NCI-H146 treated with DMSO at 0.1 percent for 48 hours (cell line): Measurements from ENCODE around the gene STMP1.
"Not testable (repeated sequence)": the region's sequence is repeated elsewhere in the genome, so short reads cannot be mapped to it uniquely, and the experiment has no call there.

Source experiments
- DNase-seq: peaks from one replicate; lab custom pipeline; 2025; ENCODE audit not compliant: unreplicated experiment; lab: John Stamatoyannopoulos, UW

Gene STMP1

DNA sequence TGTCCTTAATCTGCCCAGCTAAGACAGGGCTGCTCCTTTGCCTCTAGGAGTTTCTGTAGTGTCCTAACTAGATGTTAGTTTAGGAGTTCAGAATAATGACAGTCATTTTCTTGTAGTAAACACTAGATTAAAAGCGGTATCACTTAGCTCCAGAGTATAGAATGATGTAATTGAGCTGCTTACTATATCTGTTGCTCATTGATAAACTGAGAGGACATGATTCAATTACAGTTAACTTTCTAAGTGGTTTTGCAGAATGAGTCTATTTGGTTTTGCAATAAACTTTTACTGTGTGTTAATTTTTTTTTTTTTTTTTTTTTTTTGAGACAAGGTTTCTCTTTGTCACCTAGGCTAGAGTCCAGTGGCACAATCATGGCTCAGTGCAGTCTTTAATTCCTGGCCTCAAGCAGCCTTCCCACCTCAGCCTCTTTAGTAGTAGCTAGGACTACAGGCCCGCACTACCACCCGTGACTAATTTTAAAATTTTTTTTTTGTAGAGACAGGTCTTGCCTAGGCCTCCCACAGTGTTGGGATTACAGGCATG, 1.8 kb downstream of the STMP1 start:
- no peak for DNase-seq

DNA sequence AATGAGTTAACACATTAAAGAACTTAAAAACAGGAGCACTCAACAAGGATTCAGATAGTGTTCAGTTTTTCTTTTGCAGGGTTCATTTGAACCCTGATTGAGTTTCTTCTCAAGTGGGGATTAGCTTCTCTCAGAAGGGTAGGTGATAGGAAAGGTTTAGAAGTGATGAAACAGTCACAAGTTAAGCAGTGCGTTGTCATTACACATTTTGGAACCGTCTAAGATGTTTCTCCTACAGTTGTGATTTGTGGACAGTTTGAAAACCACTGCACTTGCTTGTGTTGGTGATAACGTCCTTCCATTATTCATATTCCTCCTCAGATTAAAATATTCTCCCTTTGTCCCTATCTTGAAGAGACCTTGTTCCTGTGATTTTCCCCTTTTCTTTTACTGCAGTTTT, 2.7 kb downstream of the STMP1 start:
- DNase-seq, result no peak

DNA sequence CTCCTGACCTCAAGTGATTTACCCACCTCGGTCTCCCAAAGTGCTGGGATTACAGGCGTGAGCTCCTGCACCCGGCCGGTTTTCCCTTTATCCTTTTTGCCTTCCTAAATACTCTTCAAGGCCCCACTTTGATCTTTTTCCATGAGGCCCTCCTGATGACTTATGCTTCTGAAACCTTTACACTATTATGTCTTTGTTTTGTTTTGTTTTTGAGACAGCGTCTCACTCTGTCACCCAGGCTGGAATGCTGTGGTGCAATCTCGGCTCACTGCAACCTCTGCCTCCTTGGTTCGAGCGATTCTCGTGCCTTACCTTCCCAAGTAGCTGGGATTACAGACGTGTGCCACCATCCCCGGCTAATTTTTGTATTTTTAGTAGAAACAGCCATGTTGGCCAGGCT, 3.8 kb downstream of the STMP1 start:
- DNase-seq, result no peak

DNA sequence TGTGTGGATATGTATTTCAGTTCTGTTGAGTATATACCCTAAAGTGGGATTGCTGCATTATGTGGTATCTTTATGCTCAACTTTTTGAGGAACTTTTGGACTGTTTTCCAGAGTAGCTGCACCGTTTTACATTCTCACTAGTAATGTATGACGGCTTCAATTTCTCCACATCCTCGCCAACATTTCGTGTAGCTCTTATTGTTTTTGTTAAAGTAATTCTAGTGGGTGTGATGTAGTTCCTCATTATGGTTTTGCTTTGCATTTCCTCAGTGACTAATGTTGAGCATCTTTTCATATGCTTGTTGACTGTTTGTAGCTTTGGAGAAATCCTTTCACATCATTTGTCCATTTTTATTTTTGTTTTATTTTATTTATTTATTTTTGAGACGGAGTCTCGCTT, 4.5 kb downstream of the STMP1 start:
- no peak for DNase-seq

DNA sequence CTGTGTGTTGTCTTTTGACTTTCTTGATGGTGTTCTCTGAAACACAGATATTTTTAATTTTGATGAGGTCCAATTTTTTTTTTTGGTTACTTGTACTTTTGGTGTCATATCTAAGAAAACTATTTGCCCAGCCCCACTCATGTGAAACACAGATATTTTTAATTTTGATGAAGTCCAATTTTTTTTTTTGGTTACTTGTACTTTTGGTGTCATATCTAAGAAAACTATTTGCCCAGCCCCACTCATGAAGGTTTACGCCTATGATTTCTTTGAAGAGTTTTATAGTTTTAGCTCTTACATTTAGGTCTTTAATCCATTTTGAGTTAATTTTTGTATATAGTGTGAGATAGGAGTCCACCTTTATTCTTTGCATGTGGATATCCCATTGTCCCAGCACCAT, 5.3 kb downstream of the STMP1 start:
- DNase-seq, result not testable (repeated sequence)

DNA sequence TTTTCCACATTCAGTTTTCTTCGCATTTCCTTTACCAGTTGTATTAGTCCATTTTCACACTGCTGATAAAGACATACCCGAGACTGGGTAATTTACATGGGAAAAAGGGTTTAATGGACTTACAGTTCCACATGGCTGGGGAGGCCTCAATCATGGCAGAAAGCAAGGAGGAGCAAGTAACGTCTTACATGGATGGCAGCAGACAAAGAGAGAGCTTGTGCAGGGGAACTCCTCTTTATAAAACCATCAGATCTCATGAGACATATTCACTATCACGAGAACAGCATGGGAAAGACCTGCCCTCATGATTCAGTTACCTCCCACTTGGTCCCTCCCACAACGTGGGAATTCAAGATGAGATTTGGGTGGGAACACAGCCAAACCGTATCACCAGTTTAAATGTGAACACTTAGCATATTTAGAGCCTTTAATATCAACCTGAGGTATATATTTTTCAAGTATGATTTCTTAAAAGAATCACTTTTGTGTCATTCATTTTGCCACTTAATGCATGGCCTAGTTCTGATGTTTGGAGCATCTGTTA, 6.6 kb downstream of the STMP1 start:
- DNase-seq, result not testable (repeated sequence)

DNA sequence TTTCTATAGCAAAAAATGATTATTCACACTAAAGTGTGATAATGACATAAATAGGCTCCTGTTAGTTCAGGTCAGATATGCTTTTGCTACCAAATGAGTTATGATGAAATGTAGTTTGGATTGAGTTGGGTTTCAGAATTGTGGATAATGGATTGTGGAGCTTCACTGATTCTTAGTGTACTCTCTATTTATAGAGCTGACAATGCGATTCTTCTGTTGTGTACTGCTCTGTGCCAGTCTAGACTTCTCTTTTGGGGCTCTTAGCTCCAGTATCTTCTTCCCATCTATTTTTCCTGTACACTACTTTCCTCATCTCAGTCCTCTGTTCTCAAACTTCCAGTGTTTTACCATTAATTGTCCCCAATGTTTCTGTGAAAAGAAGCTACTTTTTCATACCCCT, 7.5 kb downstream of the STMP1 start:
- no peak for DNase-seq

DNA sequence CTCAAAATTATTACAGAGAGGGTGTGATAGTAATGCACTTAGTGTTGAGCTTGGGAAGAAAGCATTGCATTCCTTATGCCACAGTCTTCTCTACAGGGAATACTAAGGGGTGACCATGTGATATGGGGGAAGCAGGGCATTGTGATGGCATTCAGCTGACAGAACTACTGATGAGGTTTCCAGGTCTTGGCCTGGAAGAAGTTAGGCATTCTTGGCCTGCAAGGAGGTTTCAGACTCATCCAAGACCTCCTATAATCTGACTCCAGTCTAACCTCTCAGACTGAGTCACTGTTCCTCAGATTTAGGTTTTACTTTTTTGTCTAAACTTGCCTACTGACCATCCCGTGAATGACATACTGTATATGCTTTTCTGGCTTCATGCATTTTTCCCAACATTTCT, 7.9 kb downstream of the STMP1 start:
- no peak for DNase-seq

DNA sequence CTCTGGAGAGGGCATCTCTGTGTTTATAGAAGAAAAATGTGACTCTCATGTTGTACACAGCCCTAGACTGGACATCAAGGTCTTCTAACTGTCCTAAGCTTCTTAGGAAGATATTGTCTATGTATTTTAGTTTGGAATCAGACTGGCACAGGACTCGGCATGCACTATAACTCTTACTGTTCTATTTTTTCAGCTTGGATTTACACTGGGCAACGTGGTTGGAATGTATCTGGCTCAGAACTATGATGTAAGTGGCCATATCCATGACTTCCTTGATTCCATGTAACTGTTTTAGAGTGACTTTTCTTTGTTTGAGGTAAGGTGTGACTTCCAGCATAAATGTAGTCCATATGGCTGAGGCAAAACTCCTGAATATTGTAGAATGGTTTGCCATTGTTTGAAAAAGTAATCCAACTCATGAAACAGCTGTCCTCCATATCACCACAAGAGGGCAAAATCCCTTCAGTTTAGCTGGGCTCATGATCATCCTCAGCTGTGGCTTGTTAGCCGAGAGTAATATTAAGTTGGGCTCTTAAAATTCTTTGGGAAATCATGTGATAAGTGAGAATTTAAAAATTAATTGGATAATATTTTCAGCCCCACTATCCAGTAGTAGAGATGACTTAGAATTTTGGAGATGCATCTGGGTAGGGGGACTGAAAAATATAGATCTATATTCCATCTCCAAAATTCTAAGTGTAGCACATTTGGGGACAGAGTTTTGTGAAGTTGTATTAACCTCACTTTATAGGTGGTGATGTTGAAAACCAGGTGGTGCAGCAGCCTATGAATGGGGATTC, 10.4 kb downstream of the STMP1 start:
- DNase-seq, result peak; percentile 34

DNA sequence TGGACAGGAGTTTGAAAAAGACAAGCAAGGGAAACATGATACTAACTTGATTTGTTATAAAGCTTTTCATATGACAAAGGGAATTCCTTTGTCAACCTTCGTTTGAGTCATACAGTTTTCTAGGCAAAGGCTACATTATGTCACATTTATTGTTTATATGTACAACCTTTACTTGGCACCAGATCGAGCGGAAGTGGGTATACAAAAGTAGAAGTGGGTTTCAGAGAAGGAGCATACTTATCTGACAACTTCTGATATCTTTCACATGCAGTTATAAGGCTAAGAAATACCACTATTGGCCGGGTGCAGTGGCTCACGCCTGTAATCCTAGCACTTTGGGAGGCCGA, 11.0 kb downstream of the STMP1 start:
- DNase-seq, result no peak

DNA sequence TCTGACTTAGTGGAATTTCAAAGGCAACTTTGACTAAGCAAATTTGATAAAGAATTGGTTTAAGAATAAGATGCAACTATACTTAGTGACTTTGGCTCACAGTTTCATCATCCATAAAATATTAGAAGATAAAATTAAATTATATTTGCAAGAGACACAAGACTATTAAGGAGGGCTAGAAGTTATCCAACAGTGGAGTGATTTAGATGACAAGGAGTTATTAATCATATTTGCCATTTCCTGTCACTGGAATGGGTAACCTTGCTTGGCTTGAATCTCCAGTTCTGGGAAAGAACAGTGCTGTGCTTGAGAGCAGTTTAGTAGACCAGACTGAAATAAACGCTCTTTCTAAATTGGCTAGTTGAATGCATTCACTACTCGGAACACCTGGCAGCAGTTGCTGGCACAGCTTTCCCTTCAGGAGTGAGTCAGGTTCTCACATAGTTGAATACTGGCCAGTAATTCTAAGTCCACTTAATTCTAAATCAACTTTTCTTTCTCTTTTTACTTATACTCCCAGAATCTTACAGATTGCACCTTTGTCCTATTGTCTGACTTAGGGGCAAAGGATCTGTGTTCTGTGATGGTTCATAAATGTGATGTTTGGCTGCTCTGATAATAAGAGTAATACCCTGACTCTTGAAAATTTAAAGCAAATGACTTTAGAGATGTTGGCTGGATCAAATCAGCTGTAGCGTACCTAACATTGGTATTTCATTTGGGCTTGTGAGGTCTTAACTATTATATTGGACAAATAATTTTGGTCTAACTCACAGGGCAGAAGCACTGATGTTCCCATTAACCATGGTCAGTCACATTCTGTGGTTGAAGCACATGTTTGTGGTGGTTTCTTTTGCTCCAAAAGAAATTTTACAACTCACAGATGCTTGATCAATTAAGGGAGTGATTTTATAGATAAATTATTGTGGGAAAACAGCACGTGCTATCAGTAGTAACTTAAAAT, 16.6 kb downstream of the STMP1 start:
- DNase-seq, result no peak

DNA sequence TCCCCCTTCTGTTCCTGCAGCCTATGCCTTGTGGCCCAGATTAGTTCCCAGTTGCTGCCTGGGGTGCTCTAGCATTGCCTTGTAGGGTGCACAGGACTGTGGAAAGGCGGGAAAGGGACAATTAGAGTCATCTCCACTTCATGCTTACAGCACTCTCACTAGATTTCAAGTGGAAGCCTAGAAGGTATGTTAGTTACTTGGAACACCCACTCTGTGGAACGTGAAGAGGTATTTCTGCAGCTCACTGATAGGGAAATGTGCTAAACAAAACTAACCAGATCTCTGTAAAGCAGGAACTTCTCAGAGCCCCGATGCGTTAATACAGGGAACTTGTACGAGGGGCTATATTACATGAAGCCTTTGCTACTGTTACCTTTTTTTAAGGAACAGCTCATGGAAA, 19.4 kb downstream of the STMP1 start:
- no peak for DNase-seq

DNA sequence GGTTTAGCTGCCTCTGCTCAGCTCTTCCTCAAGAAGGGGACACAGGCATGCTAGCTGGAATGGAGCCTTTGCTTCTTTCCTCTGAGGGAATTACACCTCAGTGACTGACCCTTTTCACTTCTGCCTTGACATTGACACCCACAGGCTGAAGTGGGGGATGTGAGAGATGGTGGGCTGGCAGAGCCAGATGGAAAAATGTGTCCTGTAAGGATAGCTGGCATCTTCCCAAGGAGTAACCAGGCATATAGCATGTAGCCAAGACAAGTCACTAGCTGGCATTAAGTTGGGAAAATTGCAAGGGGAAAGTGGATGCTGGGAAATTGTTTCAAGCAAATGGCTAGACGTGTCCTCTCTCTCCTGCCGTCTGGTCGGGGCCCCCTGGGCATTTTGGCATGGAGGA, 19.9 kb downstream of the STMP1 start:
- DNase-seq, result no peak

DNA sequence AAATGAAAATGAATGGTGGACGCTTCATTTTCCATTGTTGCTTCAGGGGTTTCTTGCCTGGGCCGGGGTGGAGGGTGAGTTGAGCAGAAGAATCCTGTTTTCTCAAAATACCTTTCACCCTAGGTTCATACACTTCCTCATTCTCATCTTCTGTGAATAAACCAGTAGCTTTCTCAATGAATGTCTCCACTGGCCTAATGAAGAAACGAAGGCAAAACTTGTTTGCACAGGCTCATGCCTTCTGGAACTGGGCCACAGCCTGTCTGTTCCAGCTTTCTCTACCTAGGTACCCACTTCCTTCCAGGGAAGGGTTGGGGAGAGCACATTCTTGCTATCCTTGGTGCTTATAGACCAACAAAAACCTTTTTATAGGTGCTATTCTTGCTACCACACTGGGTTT, 21.3 kb downstream of the STMP1 start:
- DNase-seq, result no peak

DNA sequence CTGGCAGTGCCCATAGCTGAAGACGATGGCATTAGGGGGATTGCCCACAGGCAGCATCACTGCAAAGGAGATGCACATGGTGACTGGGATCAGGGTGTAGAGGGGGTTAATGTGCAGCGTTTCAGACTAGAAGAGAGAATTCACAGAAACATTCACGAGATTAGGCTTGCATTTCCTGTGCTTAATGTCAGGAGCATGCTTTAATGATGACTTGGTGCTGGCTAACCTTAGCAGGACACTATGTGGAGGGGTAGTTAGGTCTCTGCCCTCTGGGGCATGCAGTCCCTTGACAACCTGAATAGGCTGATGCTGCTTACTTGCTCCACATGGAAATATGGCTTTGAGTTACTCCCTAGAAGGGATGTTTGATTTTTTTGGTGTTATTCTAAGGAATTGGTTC, 21.8 kb downstream of the STMP1 start:
- DNase-seq, result no peak

DNA sequence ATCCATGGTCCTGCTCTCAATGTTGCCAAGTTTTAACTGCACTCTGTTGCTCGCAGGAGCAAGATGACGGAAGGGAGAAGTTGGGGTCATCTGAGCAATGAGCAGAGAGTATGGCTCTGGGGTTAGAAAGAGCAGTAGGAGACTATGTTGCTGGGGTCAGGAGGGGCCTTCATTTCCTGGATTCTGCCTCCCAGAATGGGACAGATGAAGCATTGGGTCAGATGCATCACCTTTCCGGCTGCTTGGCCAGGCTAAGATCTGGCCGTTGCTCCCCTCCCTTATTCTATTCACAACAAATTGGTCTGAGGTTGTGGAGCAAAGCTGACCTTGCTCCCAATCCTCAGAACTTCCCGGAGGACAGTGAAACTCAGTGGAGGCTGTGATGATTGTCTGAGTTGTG, 22.4 kb downstream of the STMP1 start:
- no peak for DNase-seq

DNA sequence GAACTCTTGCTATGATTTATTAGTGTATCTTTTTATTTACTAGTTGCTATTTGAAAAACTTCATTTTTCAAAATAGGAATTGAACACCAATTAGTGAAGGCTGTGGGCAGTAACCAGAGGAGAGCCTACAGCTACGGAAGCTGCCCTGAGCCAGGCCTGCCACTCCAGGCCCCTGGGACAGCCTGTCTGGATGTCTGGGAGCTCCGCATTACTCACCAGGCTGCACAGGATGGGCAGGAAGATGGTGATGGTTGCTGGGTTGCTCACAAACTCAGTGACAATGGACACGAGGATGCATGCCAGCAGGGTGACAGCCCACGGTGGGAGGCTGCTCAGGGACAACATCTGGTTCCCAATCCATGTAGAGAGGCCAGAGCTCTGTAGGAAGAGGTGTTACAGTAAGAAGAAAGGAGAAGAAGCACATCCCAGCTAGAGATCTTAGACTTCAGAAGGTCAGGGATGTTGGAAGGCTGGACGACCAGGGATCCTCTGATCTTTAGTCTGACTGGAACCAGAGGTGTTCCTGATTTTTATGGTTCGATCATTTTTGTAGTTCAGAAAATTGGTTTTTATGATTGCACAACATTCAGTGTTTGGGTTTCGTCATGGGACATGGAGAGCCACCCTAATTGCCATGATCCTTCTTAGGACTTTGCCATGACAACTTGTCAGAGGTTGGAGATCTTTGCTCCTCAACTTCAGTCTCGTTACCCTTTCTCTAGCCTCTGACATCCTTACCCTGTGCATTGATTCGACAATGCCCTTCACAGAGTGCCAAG, 23.2 kb downstream of the STMP1 start:
- no peak for DNase-seq

DNA sequence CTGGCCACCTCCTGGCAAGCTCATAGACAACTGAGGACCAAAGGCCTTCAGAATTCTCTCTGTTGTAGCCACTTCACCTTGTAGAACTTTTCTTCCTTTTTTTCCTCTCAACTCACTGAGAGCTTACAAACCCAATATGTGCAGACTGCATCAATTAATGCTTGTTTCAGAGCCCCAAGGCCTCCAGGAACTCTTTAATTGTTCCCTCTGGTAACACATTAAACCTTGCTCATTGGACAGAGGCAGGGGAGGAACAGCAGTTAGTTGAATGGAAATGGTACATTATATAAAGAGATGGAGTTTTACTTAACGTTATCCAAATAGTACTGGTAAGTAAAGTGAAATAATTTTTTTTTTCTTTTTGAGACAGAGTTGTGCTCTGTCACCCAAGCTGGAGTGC, 25.2 kb downstream of the STMP1 start:
- DNase-seq, result no peak

DNA sequence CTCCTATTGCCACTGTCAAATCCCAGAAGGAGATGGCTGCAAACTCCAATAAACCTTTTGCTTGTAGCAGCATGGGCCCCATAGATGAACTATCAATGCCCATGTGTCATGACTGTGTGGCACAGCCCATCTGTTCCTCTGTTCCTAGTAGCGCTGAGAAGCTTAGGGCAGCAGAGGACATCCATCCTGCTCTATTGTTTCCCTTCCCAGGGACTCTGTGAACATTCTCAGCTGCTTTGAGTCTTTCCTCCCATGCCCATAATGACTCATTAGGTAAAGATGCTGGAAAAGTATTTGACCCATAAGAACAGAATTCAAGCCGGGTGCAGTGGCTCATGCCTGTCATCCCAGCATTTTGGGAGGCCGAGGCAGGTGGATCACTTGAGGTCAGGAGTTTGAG, 28.3 kb downstream of the STMP1 start:
- DNase-seq, result no peak

DNA sequence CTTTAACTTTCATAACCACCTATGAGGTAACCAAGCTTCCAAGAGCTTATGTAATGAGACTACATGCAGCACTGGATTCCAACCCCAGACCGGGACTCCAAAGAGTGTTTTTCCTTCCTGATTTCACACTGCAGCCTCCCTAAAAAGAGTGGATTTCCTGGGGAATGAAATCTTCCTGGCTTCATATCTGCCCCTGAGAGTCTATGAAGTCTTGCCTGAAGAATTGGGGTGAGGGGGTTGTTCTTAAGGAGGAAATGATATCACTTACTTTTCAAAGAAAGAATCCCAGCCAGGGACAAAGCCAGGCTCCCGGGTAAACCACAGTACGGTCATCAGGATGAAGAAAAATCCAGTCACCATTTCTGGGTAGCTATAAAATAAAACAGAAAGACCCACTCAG, 29.7 kb downstream of the STMP1 start:
- no peak for DNase-seq

DNA sequence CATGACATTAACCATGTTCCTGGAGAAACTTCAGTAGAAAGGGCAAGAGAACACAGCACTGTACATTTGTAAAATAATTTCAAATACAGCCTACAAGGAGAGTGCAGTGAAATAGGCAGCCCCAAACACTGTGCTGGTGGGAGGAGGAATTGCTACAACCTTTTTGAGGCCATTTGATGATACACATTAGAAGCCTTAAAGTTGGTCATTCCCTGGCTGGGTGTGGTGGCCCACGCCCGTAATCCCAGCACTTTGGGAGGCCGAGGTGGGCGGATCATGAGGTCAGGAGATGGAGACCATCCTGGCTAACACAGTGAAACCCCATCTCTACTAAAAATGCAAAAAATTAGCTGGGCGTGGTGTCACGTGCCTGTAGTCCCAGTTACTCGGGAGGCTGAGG, 30.3 kb downstream of the STMP1 start:
- not testable (repeated sequence) for DNase-seq
